ENCODE data around the gene CBS.
"Not testable (repeated sequence)": the region's sequence is repeated elsewhere in the genome, so short reads cannot be mapped to it uniquely, and the experiment has no call there.

Gene CBS

GRCh38 chr21:43018519-43018918 is 57.1 kb downstream of the CBS start:
- no peaks in the 10 kb centered on the region for H3K27me3 ChIP-seq (ENCODE audit: control insufficient read depth, insufficient read depth, low read length)
- H3K9me3 ChIP-seq (ENCODE audit: control insufficient read depth, insufficient read depth, low read length): no peaks in the 10 kb centered on the region
- H3K4me1 ChIP-seq (ENCODE audit: control insufficient read depth, insufficient read depth, low read length): no peaks in the 10 kb centered on the region
- no peak overlapping the region for H3K4me3 ChIP-seq (ENCODE audit: low read depth, low read length)
- peaks cover 13% of the 10 kb centered on the region for H3K36me3 ChIP-seq (ENCODE audit: control insufficient read depth, insufficient read depth, low read length)
- H3K9ac ChIP-seq (ENCODE audit: low read depth, low read length): no peak overlapping the region

- no peaks in the 10 kb centered on the region for H3K27me3 ChIP-seq (ENCODE audit: control insufficient read depth, insufficient read depth, low read length)
- no peaks in the 10 kb centered on the region for H3K9me3 ChIP-seq (ENCODE audit: control insufficient read depth, insufficient read depth, low read length)
- H3K4me3 ChIP-seq (ENCODE audit: low read depth, low read length): no peak overlapping the region
- H3K4me1 ChIP-seq (ENCODE audit: control insufficient read depth, insufficient read depth, low read length): no peaks in the 10 kb centered on the region
- H3K9ac ChIP-seq (ENCODE audit: low read depth, low read length): no peak overlapping the region
- peaks cover 17% of the 10 kb centered on the region for H3K36me3 ChIP-seq (ENCODE audit: control insufficient read depth, insufficient read depth, low read length)
Measured at GRCh38 chr21:43016728-43017127, 58.9 kb downstream of the CBS start.

GRCh38 chr21:43015906-43016540 is 59.6 kb downstream of the CBS start:
- H3K9ac ChIP-seq (ENCODE audit: low read depth, low read length): no peak overlapping the region

GRCh38 chr21:43012596-43012995 is 63.0 kb downstream of the CBS start:
- H3K9me3 ChIP-seq (ENCODE audit: control insufficient read depth, insufficient read depth, low read length): no peaks in the 10 kb centered on the region
- no peaks in the 10 kb centered on the region for H3K27me3 ChIP-seq (ENCODE audit: control insufficient read depth, insufficient read depth, low read length)
- H3K4me3 ChIP-seq (ENCODE audit: low read depth, low read length): no peak overlapping the region
- no peak overlapping the region for H3K9ac ChIP-seq (ENCODE audit: low read depth, low read length)
- no peaks in the 10 kb centered on the region for H3K4me1 ChIP-seq (ENCODE audit: control insufficient read depth, insufficient read depth, low read length)
- peaks cover 18% of the 10 kb centered on the region for H3K36me3 ChIP-seq (ENCODE audit: control insufficient read depth, insufficient read depth, low read length)

More at GRCh38 chr21:43015906-43016540, 59.6 kb downstream of the CBS start:
- H3K4me3 ChIP-seq (ENCODE audit: low read depth, low read length): no peak overlapping the region
- H3K9me3 ChIP-seq (ENCODE audit: control insufficient read depth, insufficient read depth, low read length): no peaks in the 10 kb centered on the region
- H3K4me1 ChIP-seq (ENCODE audit: control insufficient read depth, insufficient read depth, low read length): no peaks in the 10 kb centered on the region
- peaks cover 17% of the 10 kb centered on the region for H3K36me3 ChIP-seq (ENCODE audit: control insufficient read depth, insufficient read depth, low read length)
- no peaks in the 10 kb centered on the region for H3K27me3 ChIP-seq (ENCODE audit: control insufficient read depth, insufficient read depth, low read length)

GRCh38 chr21:43006874-43007208 is 68.8 kb downstream of the CBS start:
- Histone ChIP-seq H3K4me1 (ENCODE audit: control insufficient read depth, insufficient read depth, low read length) (no peaks in the 10 kb centered on the region), H3K36me3 (ENCODE audit: control insufficient read depth, insufficient read depth, low read length) (peaks cover 11% of the 10 kb centered on the region), H3K27me3 (ENCODE audit: control insufficient read depth, insufficient read depth, low read length) (no peaks in the 10 kb centered on the region), H3K9me3 (ENCODE audit: control insufficient read depth, insufficient read depth, low read length) (no peaks in the 10 kb centered on the region), H3K9ac (ENCODE audit: low read depth, low read length) (no peak overlapping the region), H3K4me3 (ENCODE audit: low read depth, low read length) (no peak overlapping the region)

GRCh38 chr21:43006051-43006873 is 69.4 kb downstream of the CBS start:
- H3K4me1 ChIP-seq (ENCODE audit: control insufficient read depth, insufficient read depth, low read length); H3K4me3 ChIP-seq (ENCODE audit: low read depth, low read length); H3K36me3 ChIP-seq (ENCODE audit: control insufficient read depth, insufficient read depth, low read length); H3K9ac ChIP-seq (ENCODE audit: low read depth, low read length); H3K9me3 ChIP-seq (ENCODE audit: control insufficient read depth, insufficient read depth, low read length); H3K27me3 ChIP-seq (ENCODE audit: control insufficient read depth, insufficient read depth, low read length): not testable (repeated sequence)

GRCh38 chr21:43005635-43006034 is 70.0 kb downstream of the CBS start:
- Histone ChIP-seq H3K4me1 (ENCODE audit: control insufficient read depth, insufficient read depth, low read length) (no peaks in the 10 kb centered on the region), H3K9ac (ENCODE audit: low read depth, low read length) (no peak overlapping the region), H3K4me3 (ENCODE audit: low read depth, low read length) (no peak overlapping the region), H3K9me3 (ENCODE audit: control insufficient read depth, insufficient read depth, low read length) (no peaks in the 10 kb centered on the region), H3K27me3 (ENCODE audit: control insufficient read depth, insufficient read depth, low read length) (no peaks in the 10 kb centered on the region), H3K36me3 (ENCODE audit: control insufficient read depth, insufficient read depth, low read length) (peaks cover 6% of the 10 kb centered on the region)

GRCh38 chr21:43004926-43005325 is 70.7 kb downstream of the CBS start:
- H3K4me1 ChIP-seq (ENCODE audit: control insufficient read depth, insufficient read depth, low read length): no peaks in the 10 kb centered on the region
- H3K36me3 ChIP-seq (ENCODE audit: control insufficient read depth, insufficient read depth, low read length): peaks cover 6% of the 10 kb centered on the region
- H3K27me3 ChIP-seq (ENCODE audit: control insufficient read depth, insufficient read depth, low read length): no peaks in the 10 kb centered on the region
- H3K4me3 ChIP-seq (ENCODE audit: low read depth, low read length): no peak overlapping the region
- H3K9me3 ChIP-seq (ENCODE audit: control insufficient read depth, insufficient read depth, low read length): no peaks in the 10 kb centered on the region
- no peak overlapping the region for H3K9ac ChIP-seq (ENCODE audit: low read depth, low read length)

Data from iPS-15b (cell line).